Measurements from ENCODE around the gene SLC25A4. TPM values are rescaled to one million over a fixed set of nuclear protein-coding genes. Genes with fewer than 3 reads are reported as not detected.
"Not testable (repeated sequence)": the region's sequence is repeated elsewhere in the genome, so short reads cannot be mapped to it uniquely, and the experiment has no call there.

The SLC25A4 gene
- total RNA-seq, 2 experiments from 2014 or later = 4.2 to 5.0 TPM

- Mint-ChIP-seq H3K27ac (no peak overlapping the region), H3K27me3 (no peaks in the 10 kb centered on the region), H3K36me3 (ENCODE audit: low read depth) (peaks cover 11% of the 10 kb centered on the region), H3K4me1 (peaks cover 34% of the 10 kb centered on the region), H3K4me3 (no peak overlapping the region), H3K9me3 (ENCODE audit: low read depth) (no peaks in the 10 kb centered on the region)
- ATAC-seq (peak; percentile 65), DNase-seq (peak; percentile 86)
- POLR2A ChIA-PET = interaction anchor here (0.6 kb wide), 1 partner anchor 18 kb away, joined by 7 read pairs; no protein-coding TSS in a partner anchor
- intact Hi-C loops (cut with DNase I, micrococcal nuclease) = loop anchor here (1.0 to 5.0 kb wide), 3 partner anchors 124 to 178 kb away; no protein-coding TSS in a partner anchor
- CTCF ChIA-PET = interaction anchor here (0.5 to 4.0 kb wide), 26 partner anchors 8 to 854 kb away, joined by 3 to 30 read pairs (median 4); partner anchors contain the start of gene SLC25A4
Measured at GRCh38 chr4:185183622-185184281, 40.7 kb downstream of the SLC25A4 start.

- no peaks in the 10 kb centered on the region for H3K27me3 Mint-ChIP-seq
- ChIA-PET CTCF (interaction anchor here (0.7 to 1.5 kb wide), 9 partner anchors 9 to 147 kb away, joined by 3 to 5 read pairs (median 4); no protein-coding TSS in a partner anchor), POLR2A (no interaction called here)
- H3K27ac Mint-ChIP-seq = no peak overlapping the region
- H3K4me1 Mint-ChIP-seq = peaks cover 31% of the 10 kb centered on the region
- H3K36me3 Mint-ChIP-seq (ENCODE audit: low read depth) = peaks cover 21% of the 10 kb centered on the region
- DNase-seq (no peak), ATAC-seq (no peak)
- no peaks in the 10 kb centered on the region for H3K9me3 Mint-ChIP-seq (ENCODE audit: low read depth)
- no peak overlapping the region for H3K4me3 Mint-ChIP-seq
- intact Hi-C loops (cut with DNase I, micrococcal nuclease) = no loop called here
Measured at GRCh38 chr4:185186769-185187168, 43.7 kb downstream of the SLC25A4 start.

- Mint-ChIP-seq H3K9me3 (ENCODE audit: low read depth) (no peaks in the 10 kb centered on the region), H3K4me3 (no peak overlapping the region), H3K4me1 (peaks cover 31% of the 10 kb centered on the region), H3K27me3 (no peaks in the 10 kb centered on the region), H3K36me3 (ENCODE audit: low read depth) (peaks cover 26% of the 10 kb centered on the region), H3K27ac (no peak overlapping the region)
- POLR2A ChIA-PET = no interaction called here
- intact Hi-C loops (cut with DNase I, micrococcal nuclease) = no loop called here
- ATAC-seq (no peak), DNase-seq (no peak)
- CTCF ChIA-PET = no interaction called here
Measured at GRCh38 chr4:185189606-185190305, 46.7 kb downstream of the SLC25A4 start.

GRCh38 chr4:185190306-185190856 lies 47.3 kb downstream of the SLC25A4 start:
- Mint-ChIP-seq H3K4me1 (peaks cover 33% of the 10 kb centered on the region), H3K27ac (no peak overlapping the region), H3K4me3 (no peak overlapping the region), H3K9me3 (ENCODE audit: low read depth) (no peaks in the 10 kb centered on the region), H3K36me3 (ENCODE audit: low read depth) (peaks cover 29% of the 10 kb centered on the region), H3K27me3 (no peaks in the 10 kb centered on the region)
- ChIA-PET CTCF (no interaction called here), POLR2A (no interaction called here)
- DNase-seq (no peak), ATAC-seq (no peak)
- intact Hi-C loops (cut with DNase I, micrococcal nuclease) = no loop called here

- ChIA-PET CTCF (interaction anchor here (0.8 to 1.5 kb wide), 2 partner anchors 8 to 25 kb away, joined by 3 to 4 read pairs; no protein-coding TSS in a partner anchor), POLR2A (no interaction called here)
- Mint-ChIP-seq H3K9me3 (ENCODE audit: low read depth) (no peaks in the 10 kb centered on the region), H3K27me3 (no peaks in the 10 kb centered on the region), H3K4me3 (no peak overlapping the region), H3K27ac (peak overlapping the region; percentile 19), H3K36me3 (ENCODE audit: low read depth) (peaks cover 32% of the 10 kb centered on the region), H3K4me1 (peaks cover 35% of the 10 kb centered on the region)
- ATAC-seq (no peak), DNase-seq (no peak)
- intact Hi-C loops (cut with DNase I, micrococcal nuclease) = no loop called here
Measured at GRCh38 chr4:185192059-185192458, 49.0 kb downstream of the SLC25A4 start.

- Mint-ChIP-seq H3K27ac (no peak overlapping the region), H3K4me1 (peaks cover 34% of the 10 kb centered on the region), H3K27me3 (no peaks in the 10 kb centered on the region), H3K9me3 (ENCODE audit: low read depth) (no peaks in the 10 kb centered on the region), H3K4me3 (no peak overlapping the region), H3K36me3 (ENCODE audit: low read depth) (peaks cover 35% of the 10 kb centered on the region)
- ChIA-PET CTCF (interaction anchor here (0.9 kb wide), 1 partner anchor 99 kb away, joined by 5 read pairs; no protein-coding TSS in a partner anchor), POLR2A (no interaction called here)
- intact Hi-C loops (cut with DNase I, micrococcal nuclease) = no loop called here
- no peak for DNase-seq
- ATAC-seq = no peak
Measured at GRCh38 chr4:185194924-185195888, 52.1 kb downstream of the SLC25A4 start.

GRCh38 chr4:185196437-185196836 lies 53.4 kb downstream of the SLC25A4 start:
- no peak for DNase-seq

GRCh38 chr4:185198189-185198588 lies 55.1 kb downstream of the SLC25A4 start:
- H3K4me1 Mint-ChIP-seq = peaks cover 33% of the 10 kb centered on the region

More at GRCh38 chr4:185196437-185196836, 53.4 kb downstream of the SLC25A4 start:
- H3K4me3 Mint-ChIP-seq = no peak overlapping the region
- POLR2A ChIA-PET = no interaction called here
- H3K36me3 Mint-ChIP-seq (ENCODE audit: low read depth) = peaks cover 33% of the 10 kb centered on the region
- intact Hi-C loops (cut with DNase I, micrococcal nuclease) = no loop called here
- H3K27me3 Mint-ChIP-seq = no peaks in the 10 kb centered on the region
- CTCF ChIA-PET = interaction anchor here (0.8 to 1.4 kb wide), 3 partner anchors 10 to 62 kb away, joined by 4 to 12 read pairs (median 4); no protein-coding TSS in a partner anchor
- peaks cover 30% of the 10 kb centered on the region for H3K4me1 Mint-ChIP-seq
- no peak for ATAC-seq
- H3K9me3 Mint-ChIP-seq (ENCODE audit: low read depth) = no peaks in the 10 kb centered on the region
- H3K27ac Mint-ChIP-seq = no peak overlapping the region

More at GRCh38 chr4:185198189-185198588, 55.1 kb downstream of the SLC25A4 start:
- DNase-seq; H3K4me3 Mint-ChIP-seq; H3K9me3 Mint-ChIP-seq (ENCODE audit: low read depth); ATAC-seq; intact Hi-C loops (cut with DNase I, micrococcal nuclease); H3K27ac Mint-ChIP-seq; H3K27me3 Mint-ChIP-seq; POLR2A ChIA-PET: not testable (repeated sequence)
- CTCF ChIA-PET = interaction anchor here (0.7 to 2.0 kb wide), 5 partner anchors 11 to 400 kb away, joined by 3 to 12 read pairs (median 3); no protein-coding TSS in a partner anchor
- peaks cover 35% of the 10 kb centered on the region for H3K36me3 Mint-ChIP-seq (ENCODE audit: low read depth)

Other genes with a start within 250 kb of the SLC25A4 start
- gene HELT, start 124.8 kb upstream of the SLC25A4 start, total RNA-seq = not detected
- 10 to 100 TPM; 54.6 to 81.8 TPM for gene CFAP97, start 60.7 kb downstream of the SLC25A4 start, total RNA-seq
- 10 to 100 TPM; 14.8 to 15.0 TPM for gene SNX25, start 66.3 kb downstream of the SLC25A4 start, total RNA-seq

Data from activated CD4-positive, alpha-beta T cell treated with anti-CD3 and anti-CD28 coated beads for 36 hours (primary cell).